ENCODE measurements around the gene CCNB2. TPM values are rescaled to one million over a fixed set of nuclear protein-coding genes. Genes with fewer than 3 reads are reported as not detected.
"Not testable (repeated sequence)": the region's sequence is repeated elsewhere in the genome, so short reads cannot be mapped to it uniquely, and the experiment has no call there.

Gene CCNB2
- total and polyA plus RNA-seq, 2 donors (not counting 1 experiment from before 2014, with no cell fraction given), result 0.67 to 1.0 TPM

- POLR2A ChIA-PET; H3K9me3 Mint-ChIP-seq (ENCODE audit: insufficient read depth); H3K27me3 ChIP-seq (replicated peaks in 1 of 4; ENCODE audit: control extremely low read depth in 1 of 4, control insufficient read depth in 3 of 4, insufficient read depth in 4 of 4, low read length in 3 of 4); H2AFZ ChIP-seq (ENCODE audit: insufficient read depth, low read depth, low read length, poor library complexity, severe bottlenecking); CTCF ChIA-PET; ATAC-seq (ENCODE audit: low read depth); H4K20me1 ChIP-seq (ENCODE audit: control insufficient read depth, insufficient read depth, low read length, poor library complexity, severe bottlenecking); H3K27ac ChIP-seq (ENCODE audit: low read length in 2 of 2); H3K27me3 Mint-ChIP-seq; H3K4me2 ChIP-seq (replicated peaks; ENCODE audit: low read depth, low read length, poor library complexity, severe bottlenecking); H3K36me3 ChIP-seq (replicated peaks in 1 of 2; ENCODE audit: control extremely low read depth in 1 of 2, control insufficient read depth in 1 of 2, extremely low read depth in 1 of 2, insufficient read depth in 2 of 2, low read length in 1 of 2); H3K9me3 ChIP-seq (ENCODE audit: control extremely low read depth in 1 of 3, control insufficient read depth in 2 of 3, insufficient read depth in 1 of 3, low read length in 2 of 3); intact Hi-C loops (cut with micrococcal nuclease); H3K79me2 ChIP-seq (ENCODE audit: control insufficient read depth, insufficient read depth, low read length); H3K4me3 ChIP-seq (ENCODE audit: control extremely low read depth in 1 of 5, extremely low read depth in 1 of 5, insufficient read depth in 1 of 5, low read depth in 2 of 5, low read length in 4 of 5); H3K9ac ChIP-seq (ENCODE audit: low read length); H3K4me1 ChIP-seq (ENCODE audit: control insufficient read depth in 2 of 2, insufficient read depth in 2 of 2, low read length in 2 of 2): not testable (repeated sequence)
- no CpG with 5 or more reads among the region's 1 CpG for WGBS (ENCODE audit: insufficient coverage)
- Mint-ChIP-seq H3K27ac (peak overlapping the region; percentile 12), H3K4me1 (peaks cover 22% of the 10 kb centered on the region), H3K4me3 (peak overlapping the region; percentile 21)
- DNase-seq, result peak; percentile 42
Measured at GRCh38 chr15:59127255-59127654, 22.3 kb downstream of the CCNB2 start.

GRCh38 chr15:59131456-59131855 lies 26.5 kb downstream of the CCNB2 start:
- no peak overlapping the region for H3K4me3 ChIP-seq (ENCODE audit: control extremely low read depth in 1 of 5, extremely low read depth in 1 of 5, insufficient read depth in 1 of 5, low read depth in 2 of 5, low read length in 4 of 5)
- H3K27me3 ChIP-seq (replicated peaks in 1 of 4; ENCODE audit: control extremely low read depth in 1 of 4, control insufficient read depth in 3 of 4, insufficient read depth in 4 of 4, low read length in 3 of 4), result no peaks in the 10 kb centered on the region
- DNase-seq, result no peak
- H3K27ac ChIP-seq (ENCODE audit: low read length in 2 of 2), result no peak overlapping the region
- no peaks in the 10 kb centered on the region for H3K79me2 ChIP-seq (ENCODE audit: control insufficient read depth, insufficient read depth, low read length)
- WGBS (ENCODE audit: insufficient coverage), result 97% methylated on average over 14 of the region's 16 CpGs
- H4K20me1 ChIP-seq (ENCODE audit: control insufficient read depth, insufficient read depth, low read length, poor library complexity, severe bottlenecking), result no peaks in the 10 kb centered on the region
- intact Hi-C loops (cut with micrococcal nuclease), result no loop called here
- H3K9ac ChIP-seq (ENCODE audit: low read length), result no peak overlapping the region
- peaks cover 2% of the 10 kb centered on the region for H3K9me3 Mint-ChIP-seq (ENCODE audit: insufficient read depth)
- no peak for ATAC-seq (ENCODE audit: low read depth)
- H2AFZ ChIP-seq (ENCODE audit: insufficient read depth, low read depth, low read length, poor library complexity, severe bottlenecking), result no peak overlapping the region
- no peak overlapping the region for H3K27ac Mint-ChIP-seq
- CTCF ChIA-PET, result no interaction called here
- peaks cover 0 to 9% of the 10 kb centered on the region in 2 donors for H3K4me1 ChIP-seq (ENCODE audit: control insufficient read depth in 2 of 2, insufficient read depth in 2 of 2, low read length in 2 of 2)
- POLR2A ChIA-PET, result no interaction called here
- TF ChIP-seq CTCF (IDR thresholded peaks at IDR 0.05), result no peak
- TF ChIP-seq EZH2 (IDR thresholded peaks at IDR 0.05; ENCODE audit: borderline replicate concordance, insufficient read depth, low read depth, low read length, poor library complexity, severe bottlenecking), result no peak
- H3K4me3 Mint-ChIP-seq, result no peak overlapping the region
- peaks cover 2 to 7% (median 2%) of the 10 kb centered on the region in 3 donors for H3K9me3 ChIP-seq (ENCODE audit: control extremely low read depth in 1 of 3, control insufficient read depth in 2 of 3, insufficient read depth in 1 of 3, low read length in 2 of 3)
- no peaks in the 10 kb centered on the region for H3K27me3 Mint-ChIP-seq
- no peak overlapping the region for H3K4me2 ChIP-seq (replicated peaks; ENCODE audit: low read depth, low read length, poor library complexity, severe bottlenecking)
- peaks cover 3 to 21% of the 10 kb centered on the region in 2 experiments for H3K36me3 ChIP-seq (replicated peaks in 1 of 2; ENCODE audit: control extremely low read depth in 1 of 2, control insufficient read depth in 1 of 2, extremely low read depth in 1 of 2, insufficient read depth in 2 of 2, low read length in 1 of 2)
- peaks cover 22% of the 10 kb centered on the region for H3K4me1 Mint-ChIP-seq

Measured in B cell (primary cell).